Smooth muscle cell (in vitro differentiated cells): ENCODE data around the gene P2RX3. TPM values are rescaled to one million over a fixed set of nuclear protein-coding genes. Genes with fewer than 3 reads are reported as not detected.
"Not testable (repeated sequence)": the region's sequence is repeated elsewhere in the genome, so short reads cannot be mapped to it uniquely, and the experiment has no call there.

Source experiments
- DNase-seq: peaks from one replicate; lab custom pipeline; 2025; ENCODE audit not compliant: unreplicated experiment; lab: John Stamatoyannopoulos, UW
- H2AFZ ChIP-seq: fragments of 200-600 bp; sonication (generic); 2 replicates; pipeline ENCODE4 v1.6.0; 2016; ENCODE audit warnings: antibody characterized with exemption, low read depth, mild to moderate bottlenecking
- H3F3A ChIP-seq: fragments of 200-600 bp; sonication (generic); 2 replicates; pipeline ENCODE4 v1.6.0; 2017; ENCODE audit warnings: antibody characterized with exemption, low read depth
- H3K27ac ChIP-seq: fragments of 200-600 bp; sonication (generic); 2 replicates; pipeline ENCODE4 v1.5.1; 2016; ENCODE audit warnings: low read depth, mild to moderate bottlenecking
- H3K27me3 ChIP-seq: fragments of 200-600 bp; sonication (generic); 2 replicates; pipeline ENCODE4 v1.6.1; 2016; ENCODE audit warnings: low read depth, mild to moderate bottlenecking
- H3K36me3 ChIP-seq: fragments of 200-600 bp; sonication (generic); 2 replicates; pipeline ENCODE4 v1.5.1; 2016; ENCODE audit warnings: low read depth
- H3K4me1 ChIP-seq: fragments of 200-600 bp; sonication (generic); 2 replicates; pipeline ENCODE4 v1.5.1; 2016; ENCODE audit warnings: low read depth
- H3K4me2 ChIP-seq: fragments of 200-600 bp; sonication (generic); 2 replicates; pipeline ENCODE4 v1.6.0; 2016; ENCODE audit warnings: mild to moderate bottlenecking
- H3K4me3 ChIP-seq: fragments of 200-600 bp; sonication (generic); 2 replicates; pipeline ENCODE4 v1.5.1; 2016; ENCODE audit warnings: mild to moderate bottlenecking
- H3K79me2 ChIP-seq: fragments of 200-600 bp; sonication (generic); 2 replicates; pipeline ENCODE4 v1.6.0; 2016; ENCODE audit warnings: low read depth, mild to moderate bottlenecking
- H3K9ac ChIP-seq: fragments of 200-600 bp; sonication (generic); 2 replicates; pipeline ENCODE4 v1.6.0; 2016; ENCODE audit warnings: low read depth
- H3K9me3 ChIP-seq: fragments of 200-600 bp; sonication (generic); replicated peaks from 2 replicates; pipeline ENCODE4 v1.5.1; 2016; ENCODE audit warnings: low read depth
- H4K20me1 ChIP-seq: fragments of 200-600 bp; sonication (generic); 2 replicates; pipeline ENCODE4 v1.6.0; 2016; ENCODE audit warnings: low read depth
- CTCF ChIP-seq: fragments of 200-600 bp; sonication (generic); IDR thresholded peaks from 2 replicates; pipeline ENCODE4 v1.5.1; 2017; ENCODE audit warnings: borderline replicate concordance, mild to moderate bottlenecking, antibody characterized with exemption; ENCODE audit not compliant: insufficient read depth, poor library complexity, severe bottlenecking
- WGBS: methylation state at CpG from one replicate; pipeline ENCODE4 v1.1.7; 2016; ENCODE audit warnings: low lambda C conversion rate; 5-methylcytosine and 5-hydroxymethylcytosine counted together
- polyA plus RNA-seq: library from polyadenylated mRNA; unstranded; fragments of >200 nt; fragmentation: Nextera tagmentation; extraction: Ambion mirVana; gene quantifications from 2 replicates; pipeline ENCODE4 v1.2.1, GENCODE V29; 2016
- total RNA-seq: library from RNA; depleted of rRNA; stranded (reverse); fragments of >200 nt; gene quantifications from 2 replicates; pipeline ENCODE4 v1.2.3, GENCODE V29; 2014

P2RX3 gene
- total and polyA plus RNA-seq, 2 experiments from 2014 or later: 0.19 TPM; not detected in 1

- no peaks in the 10 kb centered on the region for H3K9me3 ChIP-seq
- WGBS: 94% methylated on average over 5 of the region's 5 CpGs
- peaks cover 17% of the 10 kb centered on the region for H3F3A ChIP-seq
- H3K27ac ChIP-seq: no peak overlapping the region
- H3K4me2 ChIP-seq: no peak overlapping the region
- H3K79me2 ChIP-seq: no peaks in the 10 kb centered on the region
- H4K20me1 ChIP-seq: no peaks in the 10 kb centered on the region
- TF ChIP-seq CTCF: no peak
- no peak overlapping the region for H2AFZ ChIP-seq
- H3K36me3 ChIP-seq: no peaks in the 10 kb centered on the region
- peaks cover 4% of the 10 kb centered on the region for H3K27me3 ChIP-seq
- no peak overlapping the region for H3K4me3 ChIP-seq
- H3K9ac ChIP-seq: no peak overlapping the region
- DNase-seq: no peak
- H3K4me1 ChIP-seq: peaks cover 19% of the 10 kb centered on the region
These were observed 21.2 kb downstream of the P2RX3 start for GRCh38 chr11:57359396-57359795.

GRCh38 chr11:57359896-57360690 lies 21.9 kb downstream of the P2RX3 start:
- no peaks in the 10 kb centered on the region for H3K9me3 ChIP-seq
- H4K20me1 ChIP-seq: no peaks in the 10 kb centered on the region
- H3K27ac ChIP-seq: no peak overlapping the region
- TF ChIP-seq CTCF: no peak
- DNase-seq: no peak
- H2AFZ ChIP-seq: no peak overlapping the region
- H3F3A ChIP-seq: peaks cover 17% of the 10 kb centered on the region
- H3K4me3 ChIP-seq: no peak overlapping the region
- H3K4me2 ChIP-seq: no peak overlapping the region
- no peak overlapping the region for H3K9ac ChIP-seq
- H3K4me1 ChIP-seq: peaks cover 18% of the 10 kb centered on the region
- 85% methylated on average over 9 of the region's 9 CpGs for WGBS
- H3K27me3 ChIP-seq: peaks cover 4% of the 10 kb centered on the region
- no peaks in the 10 kb centered on the region for H3K36me3 ChIP-seq
- H3K79me2 ChIP-seq: no peaks in the 10 kb centered on the region

GRCh38 chr11:57360991-57361390 lies 22.8 kb downstream of the P2RX3 start:
- WGBS: 94% methylated on average over 8 of the region's 8 CpGs

GRCh38 chr11:57361420-57361819 lies 23.3 kb downstream of the P2RX3 start:
- not testable (repeated sequence) for H2AFZ ChIP-seq, H4K20me1 ChIP-seq, H3K27ac ChIP-seq, H3K9me3 ChIP-seq, H3K4me2 ChIP-seq, H3K79me2 ChIP-seq, H3K27me3 ChIP-seq, DNase-seq, H3K4me3 ChIP-seq, H3K9ac ChIP-seq, H3K36me3 ChIP-seq
- H3F3A ChIP-seq: peaks cover 17% of the 10 kb centered on the region
- peaks cover 31% of the 10 kb centered on the region for H3K4me1 ChIP-seq

More at GRCh38 chr11:57360991-57361390, 22.8 kb downstream of the P2RX3 start:
- Histone ChIP-seq H3K4me1 (peaks cover 27% of the 10 kb centered on the region), H3K27ac (no peak overlapping the region), H3K27me3 (peaks cover 4% of the 10 kb centered on the region), H2AFZ (no peak overlapping the region), H3F3A (peaks cover 17% of the 10 kb centered on the region), H3K4me3 (no peak overlapping the region), H3K36me3 (no peaks in the 10 kb centered on the region), H3K4me2 (no peak overlapping the region), H3K9ac (no peak overlapping the region), H3K9me3 (no peaks in the 10 kb centered on the region), H3K79me2 (no peaks in the 10 kb centered on the region), H4K20me1 (no peaks in the 10 kb centered on the region)
- TF ChIP-seq CTCF: no peak
- DNase-seq: no peak
